HEK293 (cell line): Measurements from ENCODE around the gene ARL5A.

Experiments used
- CTCF ChIA-PET: fragments of 350-600 bp; formaldehyde crosslinking; extraction: SDS; loops from one replicate; lab custom pipeline; 2021; ENCODE audit warnings: antibody characterized with exemption; lab: Yijun Ruan, JAX
- POLR2A ChIA-PET: fragments of 300-600 bp; formaldehyde crosslinking; extraction: SDS; loops from one replicate; lab custom pipeline; 2020; ENCODE audit warnings: antibody characterized with exemption, inconsistent platforms; lab: Yijun Ruan, JAX
- H3K27ac ChIP-seq: fragments of 200-500 bp; sonication (Bioruptor generic); 2 replicates; pipeline ENCODE4 v1.5.1; 2014; ENCODE audit warnings: low read depth, low read length, control low read depth, inconsistent platforms; ENCODE audit errors: extremely low read depth
- H3K36me3 ChIP-seq, 2 experiments: fragments of 200-500 bp in 1 of 2; sonication (Bioruptor generic) in 1 of 2; 1 replicate in 1 of 2; 2 replicates in 1 of 2; pipeline ENCODE4 v1.5.1; 2014 to 2017; ENCODE audit warnings: inconsistent platforms in 2 of 2, low read length in 2 of 2; ENCODE audit not compliant: control insufficient read depth in 2 of 2, insufficient read depth in 1 of 2
- H3K4me1 ChIP-seq: fragments of 200-500 bp; sonication (Bioruptor generic); 2 replicates; pipeline ENCODE4 v1.5.1; 2014; ENCODE audit warnings: mild to moderate bottlenecking, low read length, inconsistent platforms; ENCODE audit not compliant: control insufficient read depth, insufficient read depth
- H3K4me3 ChIP-seq: 2 replicates; pipeline ENCODE4 v1.5.1; 2011; ENCODE audit warnings: low read depth, mild to moderate bottlenecking, control low read depth, low read length, moderate library complexity
- H3K9me3 ChIP-seq: fragments of 200-500 bp; sonication (Bioruptor generic); 2 replicates; pipeline ENCODE4 v1.5.1; 2014; ENCODE audit warnings: low read depth, low read length, inconsistent platforms; ENCODE audit not compliant: control insufficient read depth, insufficient read depth
- PRDM1 ChIP-seq: fragments of 450-650 bp; formaldehyde crosslinking; IDR thresholded peaks from 2 replicates; pipeline ENCODE4; 2016; ENCODE audit warnings: missing biosample characterization, missing genetic modification characterization
- SCRT1 ChIP-seq: fragments of 450-650 bp; formaldehyde crosslinking; IDR thresholded peaks from 2 replicates; pipeline ENCODE4 v1.5.1; 2016; ENCODE audit warnings: missing biosample characterization, missing genetic modification characterization, borderline replicate concordance
- SCRT2 ChIP-seq: fragments of 450-650 bp; formaldehyde crosslinking; IDR thresholded peaks from 2 replicates; pipeline ENCODE4 v1.5.1; 2016; ENCODE audit warnings: missing biosample characterization, missing genetic modification characterization
- ZBTB20 ChIP-seq: fragments of 450-650 bp; formaldehyde crosslinking; IDR thresholded peaks from 2 replicates; pipeline ENCODE4 v1.5.1; 2016; ENCODE audit warnings: missing biosample characterization, missing genetic modification characterization
- ZBTB21 ChIP-seq: fragments of 450-650 bp; formaldehyde crosslinking; IDR thresholded peaks from 2 replicates; pipeline ENCODE4 v1.5.1; 2017; ENCODE audit warnings: missing biosample characterization, missing genetic modification characterization
- ZBTB6 ChIP-seq: fragments of 450-650 bp; formaldehyde crosslinking; IDR thresholded peaks from 2 replicates; pipeline ENCODE4 v1.5.1; 2017; ENCODE audit warnings: missing biosample characterization, missing genetic modification characterization
- ZEB2 ChIP-seq: fragments of 450-650 bp; formaldehyde crosslinking; IDR thresholded peaks from 2 replicates; pipeline ENCODE4 v1.5.1; 2016; ENCODE audit warnings: missing biosample characterization, missing genetic modification characterization
- ZNF148 ChIP-seq: fragments of 450-650 bp; formaldehyde crosslinking; IDR thresholded peaks from 2 replicates; pipeline ENCODE4 v1.5.0; 2017; ENCODE audit warnings: missing biosample characterization, missing genetic modification characterization, borderline replicate concordance
- ZNF174 ChIP-seq: fragments of 450-650 bp; formaldehyde crosslinking; IDR thresholded peaks from 2 replicates; pipeline ENCODE4 v1.5.0; 2017; ENCODE audit warnings: missing biosample characterization, mild to moderate bottlenecking, missing genetic modification characterization
- ZNF211 ChIP-seq: fragments of 450-650 bp; formaldehyde crosslinking; IDR thresholded peaks from 2 replicates; pipeline ENCODE4 v1.5.1; 2016; ENCODE audit warnings: low read depth, missing biosample characterization, missing genetic modification characterization
- ZNF394 ChIP-seq: fragments of 450-650 bp; formaldehyde crosslinking; IDR thresholded peaks from 2 replicates; pipeline ENCODE4 v1.5.1; 2016; ENCODE audit warnings: missing biosample characterization, missing genetic modification characterization, mild to moderate bottlenecking, moderate library complexity, borderline replicate concordance
- ZNF398 ChIP-seq: fragments of 450-650 bp; formaldehyde crosslinking; IDR thresholded peaks from 2 replicates; pipeline ENCODE4 v1.5.1; 2017; ENCODE audit warnings: missing biosample characterization, missing genetic modification characterization
- ZNF514 ChIP-seq: fragments of 450-650 bp; formaldehyde crosslinking; IDR thresholded peaks from 2 replicates; pipeline ENCODE4 v1.5.1; 2016; ENCODE audit warnings: missing biosample characterization, missing genetic modification characterization
- ZNF561 ChIP-seq: fragments of 450-650 bp; IDR thresholded peaks from 2 replicates; pipeline ENCODE4 v1.5.1; 2018; ENCODE audit warnings: missing biosample characterization, missing genetic modification characterization, borderline replicate concordance
- ZNF596 ChIP-seq: fragments of 450-650 bp; IDR thresholded peaks from 2 replicates; pipeline ENCODE4 v1.5.0; 2018; ENCODE audit warnings: missing biosample characterization, mild to moderate bottlenecking, missing genetic modification characterization, moderate library complexity
- ZSCAN4 ChIP-seq: fragments of 450-650 bp; formaldehyde crosslinking; IDR thresholded peaks from 2 replicates; pipeline ENCODE4 v1.5.1; 2017; ENCODE audit warnings: missing biosample characterization, missing genetic modification characterization
- TF ChIP-seq, protein P1 (sequence below): fragments of 450-650 bp; formaldehyde crosslinking; IDR thresholded peaks from 2 replicates; pipeline ENCODE4 v1.5.1; 2016; ENCODE audit warnings: missing biosample characterization, missing genetic modification characterization

The ARL5A gene

DNA sequence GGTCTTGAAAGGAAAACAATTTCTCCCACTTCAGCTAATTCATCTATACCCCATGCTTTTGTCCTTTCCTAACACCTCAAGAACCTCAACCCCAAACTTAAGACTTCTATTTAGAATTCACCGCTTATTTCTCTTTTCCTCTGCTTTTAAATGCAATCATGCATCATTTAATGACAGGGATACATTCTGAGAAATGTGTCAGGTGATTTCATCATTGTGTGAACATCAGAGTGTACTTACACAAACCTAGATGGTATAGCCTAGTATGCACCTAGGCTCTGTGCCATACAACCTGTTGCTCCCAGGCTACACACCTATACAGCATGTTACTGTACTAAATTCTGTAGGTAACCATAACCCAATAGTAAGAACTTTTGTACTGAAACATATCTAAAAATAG is 22.9 kb downstream of the ARL5A start:
- Histone ChIP-seq H3K27ac (no peak overlapping the region), H3K36me3 (peaks cover 21 to 51% of the 10 kb centered on the region in 2 experiments), H3K4me1 (no peaks in the 10 kb centered on the region), H3K4me3 (no peak overlapping the region), H3K9me3 (no peaks in the 10 kb centered on the region)
- no peak for TF ChIP-seq ZNF596 (tag by site-specific recombination)
- TF ChIP-seq ZNF174 (tag by site-specific recombination) = no peak
- no peak for TF ChIP-seq ZNF514 (tag by site-specific recombination)
- peak; percentile 63; the same call in 1 of the 2 replicates for TF ChIP-seq SCRT2
- TF ChIP-seq ZBTB20 (tag by site-specific recombination) = no peak
- peak; percentile 39; the same call in 1 of the 2 replicates for TF ChIP-seq SCRT1 (tag by site-specific recombination)
- no peak for TF ChIP-seq ZEB2 (tag by site-specific recombination)
- no peak for TF ChIP-seq ZBTB21 (tag by site-specific recombination)
- ChIA-PET POLR2A (no interaction called here), CTCF (interaction anchor here (0.7 to 1.0 kb wide), 2 partner anchors 12 to 15 kb away, joined by 3 read pairs; no protein-coding TSS in a partner anchor)

- CTCF ChIA-PET = interaction anchor here (1.2 kb wide), 1 partner anchor 222 kb away, joined by 3 read pairs; no protein-coding TSS in a partner anchor
- Histone ChIP-seq H3K36me3 (peaks cover 21 to 51% of the 10 kb centered on the region in 2 experiments; a peak in 2 of 3 replicates), H3K4me3 (no peak overlapping the region), H3K9me3 (no peaks in the 10 kb centered on the region), H3K27ac (no peak overlapping the region), H3K4me1 (no peaks in the 10 kb centered on the region)
- POLR2A ChIA-PET = interaction anchor here (1.3 kb wide), 1 partner anchor 24 kb away, joined by 3 read pairs; the partner anchor contains the start of gene ARL5A
- TF ChIP-seq ZNF398 (tag by site-specific recombination) (no peak), ZBTB6 (tag by site-specific recombination) (no peak), PRDM1 (no peak), ZNF394 (tag by site-specific recombination) (no peak), ZNF561 (no peak), ZNF211 (tag by site-specific recombination) (no peak), ZNF148 (tag by site-specific recombination) (no peak), ZSCAN4 (tag by site-specific recombination) (no peak)
- TF ChIP-seq, protein P1, sequence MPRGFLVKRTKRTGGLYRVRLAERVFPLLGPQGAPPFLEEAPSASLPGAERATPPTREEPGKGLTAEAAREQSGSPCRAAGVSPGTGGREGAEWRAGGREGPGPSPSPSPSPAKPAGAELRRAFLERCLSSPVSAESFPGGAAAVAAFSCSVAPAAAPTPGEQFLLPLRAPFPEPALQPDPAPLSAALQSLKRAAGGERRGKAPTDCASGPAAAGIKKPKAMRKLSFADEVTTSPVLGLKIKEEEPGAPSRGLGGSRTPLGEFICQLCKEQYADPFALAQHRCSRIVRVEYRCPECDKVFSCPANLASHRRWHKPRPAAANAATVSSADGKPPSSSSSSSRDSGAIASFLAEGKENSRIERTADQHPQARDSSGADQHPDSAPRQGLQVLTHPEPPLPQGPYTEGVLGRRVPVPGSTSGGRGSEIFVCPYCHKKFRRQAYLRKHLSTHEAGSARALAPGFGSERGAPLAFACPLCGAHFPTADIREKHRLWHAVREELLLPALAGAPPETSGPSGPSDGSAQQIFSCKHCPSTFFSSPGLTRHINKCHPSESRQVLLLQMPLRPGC (tag by site-specific recombination) = no peak
Measured at GRCh38 chr2:151803811-151804210, 24.4 kb downstream of the ARL5A start.
